ENCODE results near the gene CDK15. TPM values are rescaled to one million over a fixed set of nuclear protein-coding genes. Genes with fewer than 3 reads are reported as not detected.

Gene CDK15
- total and polyA plus RNA-seq, 2 experiments from 2014 or later = 0.27 TPM; not detected in 1

DNA sequence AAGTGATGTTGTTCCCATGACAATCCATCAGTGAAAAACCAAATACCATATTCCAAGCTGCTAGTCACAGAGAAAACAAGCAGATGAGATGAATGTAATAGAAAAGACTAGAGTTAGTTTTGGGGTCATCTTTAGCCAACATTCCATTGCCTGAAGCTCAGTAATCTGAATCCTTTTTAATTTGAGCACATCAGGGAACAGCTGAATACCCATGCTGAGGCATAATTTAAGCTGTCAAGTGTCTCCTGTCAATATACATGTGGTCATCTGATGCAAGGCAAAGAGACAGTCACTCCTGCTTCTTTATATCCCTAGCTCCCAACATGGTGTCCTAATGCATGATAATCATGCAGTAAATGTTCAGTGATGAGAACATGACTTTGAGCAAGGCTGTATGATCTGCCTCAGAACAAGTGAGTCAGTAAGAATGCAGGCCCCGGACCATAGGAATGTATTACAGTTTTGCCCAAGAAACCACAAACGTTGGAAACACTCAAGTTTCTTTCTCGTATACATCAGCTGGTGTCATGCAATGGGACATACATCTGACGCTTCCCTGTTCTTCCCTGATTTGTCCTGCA lies 48.0 kb downstream of the CDK15 start:
- Mint-ChIP-seq H3K9me3 (no peaks in the 10 kb centered on the region), H3K36me3 (ENCODE audit: low read depth) (no peaks in the 10 kb centered on the region), H3K4me3 (no peak overlapping the region), H3K27ac (no peak overlapping the region), H3K4me1 (peaks cover 30% of the 10 kb centered on the region), H3K27me3 (ENCODE audit: insufficient read depth, low read depth, poor library complexity) (peaks cover 1% of the 10 kb centered on the region)
- Histone ChIP-seq H4K20me1 (replicated peaks; ENCODE audit: insufficient read depth) (no peaks in the 10 kb centered on the region), H2AFZ (peak overlapping the region; percentile 19; the same call in 1 of the 2 replicates), H3K79me2 (replicated peaks; ENCODE audit: insufficient read depth) (no peaks in the 10 kb centered on the region), H3K4me2 (no peak overlapping the region), H3K4me3 (no peak overlapping the region), H3K36me3 (ENCODE audit: insufficient read depth) (no peaks in the 10 kb centered on the region), H3F3A (replicated peaks; ENCODE audit: low read depth) (no peaks in the 10 kb centered on the region), H3K9me2 (ENCODE audit: insufficient read depth) (no peaks in the 10 kb centered on the region), H3K4me1 (ENCODE audit: insufficient read depth) (peaks cover 18% of the 10 kb centered on the region), H3K27me3 (ENCODE audit: insufficient read depth) (no peaks in the 10 kb centered on the region), H3K27ac (ENCODE audit: low read depth) (no peak overlapping the region)
- no peak for TF ChIP-seq ZNF114 (CRISPR knock-in tag; IDR thresholded peaks at IDR 0.05)
- TF ChIP-seq CREB1 (CRISPR knock-in tag; IDR thresholded peaks at IDR 0.05; ENCODE audit: low read depth) = no peak
- no peak for ATAC-seq
- no peak for DNase-seq (ENCODE audit: low spot score)

DNA sequence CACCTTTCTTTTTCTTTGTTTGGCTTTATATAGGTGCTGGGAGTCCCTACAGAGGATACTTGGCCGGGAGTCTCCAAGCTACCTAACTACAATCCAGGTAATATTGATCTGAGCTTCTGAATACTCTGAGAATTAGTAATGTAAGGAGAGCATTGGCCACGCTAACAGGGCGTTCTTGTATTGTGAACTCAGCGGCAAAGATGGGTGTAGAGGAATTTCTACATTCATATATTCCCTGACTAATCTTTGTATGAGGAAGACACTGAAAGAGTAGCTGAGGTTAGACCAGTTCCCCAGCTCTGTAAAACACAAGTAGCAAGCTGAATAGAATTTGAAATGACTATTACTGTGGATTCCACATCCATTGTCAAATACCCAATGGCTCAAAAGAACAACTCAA lies 48.5 kb downstream of the CDK15 start:
- Histone ChIP-seq H3K79me2 (replicated peaks; ENCODE audit: insufficient read depth) (no peaks in the 10 kb centered on the region), H3K4me2 (no peak overlapping the region), H3K4me1 (ENCODE audit: insufficient read depth) (peaks cover 23% of the 10 kb centered on the region), H3K27ac (ENCODE audit: low read depth) (no peak overlapping the region), H3K9me2 (ENCODE audit: insufficient read depth) (no peaks in the 10 kb centered on the region), H4K20me1 (replicated peaks; ENCODE audit: insufficient read depth) (no peaks in the 10 kb centered on the region), H2AFZ (no peak overlapping the region), H3K36me3 (ENCODE audit: insufficient read depth) (no peaks in the 10 kb centered on the region), H3F3A (replicated peaks; ENCODE audit: low read depth) (no peaks in the 10 kb centered on the region), H3K27me3 (ENCODE audit: insufficient read depth) (no peaks in the 10 kb centered on the region), H3K4me3 (no peak overlapping the region)
- Mint-ChIP-seq H3K36me3 (ENCODE audit: low read depth) (no peaks in the 10 kb centered on the region), H3K4me1 (peaks cover 33% of the 10 kb centered on the region), H3K27ac (no peak overlapping the region), H3K9me3 (no peaks in the 10 kb centered on the region), H3K4me3 (no peak overlapping the region), H3K27me3 (ENCODE audit: insufficient read depth, low read depth, poor library complexity) (peaks cover 1% of the 10 kb centered on the region)
- no peak for DNase-seq (ENCODE audit: low spot score)
- no peak for ATAC-seq
- TF ChIP-seq, protein P1, sequence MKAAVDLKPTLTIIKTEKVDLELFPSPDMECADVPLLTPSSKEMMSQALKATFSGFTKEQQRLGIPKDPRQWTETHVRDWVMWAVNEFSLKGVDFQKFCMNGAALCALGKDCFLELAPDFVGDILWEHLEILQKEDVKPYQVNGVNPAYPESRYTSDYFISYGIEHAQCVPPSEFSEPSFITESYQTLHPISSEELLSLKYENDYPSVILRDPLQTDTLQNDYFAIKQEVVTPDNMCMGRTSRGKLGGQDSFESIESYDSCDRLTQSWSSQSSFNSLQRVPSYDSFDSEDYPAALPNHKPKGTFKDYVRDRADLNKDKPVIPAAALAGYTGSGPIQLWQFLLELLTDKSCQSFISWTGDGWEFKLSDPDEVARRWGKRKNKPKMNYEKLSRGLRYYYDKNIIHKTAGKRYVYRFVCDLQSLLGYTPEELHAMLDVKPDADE (IDR thresholded peaks at IDR 0.05) = no peak
- TF ChIP-seq CREB1 (CRISPR knock-in tag; IDR thresholded peaks at IDR 0.05; ENCODE audit: low read depth) (no peak), STAT1 (IDR thresholded peaks at IDR 0.05; ENCODE audit: unreplicated experiment) (no peak), JUNB (IDR thresholded peaks at IDR 0.05; ENCODE audit: unreplicated experiment) (no peak), NANOG (IDR thresholded peaks at IDR 0.05; ENCODE audit: borderline replicate concordance) (no peak), EZH2 (IDR thresholded peaks at IDR 0.05; ENCODE audit: low read depth, unreplicated experiment) (no peak)
- TF ChIP-seq, protein P2, sequence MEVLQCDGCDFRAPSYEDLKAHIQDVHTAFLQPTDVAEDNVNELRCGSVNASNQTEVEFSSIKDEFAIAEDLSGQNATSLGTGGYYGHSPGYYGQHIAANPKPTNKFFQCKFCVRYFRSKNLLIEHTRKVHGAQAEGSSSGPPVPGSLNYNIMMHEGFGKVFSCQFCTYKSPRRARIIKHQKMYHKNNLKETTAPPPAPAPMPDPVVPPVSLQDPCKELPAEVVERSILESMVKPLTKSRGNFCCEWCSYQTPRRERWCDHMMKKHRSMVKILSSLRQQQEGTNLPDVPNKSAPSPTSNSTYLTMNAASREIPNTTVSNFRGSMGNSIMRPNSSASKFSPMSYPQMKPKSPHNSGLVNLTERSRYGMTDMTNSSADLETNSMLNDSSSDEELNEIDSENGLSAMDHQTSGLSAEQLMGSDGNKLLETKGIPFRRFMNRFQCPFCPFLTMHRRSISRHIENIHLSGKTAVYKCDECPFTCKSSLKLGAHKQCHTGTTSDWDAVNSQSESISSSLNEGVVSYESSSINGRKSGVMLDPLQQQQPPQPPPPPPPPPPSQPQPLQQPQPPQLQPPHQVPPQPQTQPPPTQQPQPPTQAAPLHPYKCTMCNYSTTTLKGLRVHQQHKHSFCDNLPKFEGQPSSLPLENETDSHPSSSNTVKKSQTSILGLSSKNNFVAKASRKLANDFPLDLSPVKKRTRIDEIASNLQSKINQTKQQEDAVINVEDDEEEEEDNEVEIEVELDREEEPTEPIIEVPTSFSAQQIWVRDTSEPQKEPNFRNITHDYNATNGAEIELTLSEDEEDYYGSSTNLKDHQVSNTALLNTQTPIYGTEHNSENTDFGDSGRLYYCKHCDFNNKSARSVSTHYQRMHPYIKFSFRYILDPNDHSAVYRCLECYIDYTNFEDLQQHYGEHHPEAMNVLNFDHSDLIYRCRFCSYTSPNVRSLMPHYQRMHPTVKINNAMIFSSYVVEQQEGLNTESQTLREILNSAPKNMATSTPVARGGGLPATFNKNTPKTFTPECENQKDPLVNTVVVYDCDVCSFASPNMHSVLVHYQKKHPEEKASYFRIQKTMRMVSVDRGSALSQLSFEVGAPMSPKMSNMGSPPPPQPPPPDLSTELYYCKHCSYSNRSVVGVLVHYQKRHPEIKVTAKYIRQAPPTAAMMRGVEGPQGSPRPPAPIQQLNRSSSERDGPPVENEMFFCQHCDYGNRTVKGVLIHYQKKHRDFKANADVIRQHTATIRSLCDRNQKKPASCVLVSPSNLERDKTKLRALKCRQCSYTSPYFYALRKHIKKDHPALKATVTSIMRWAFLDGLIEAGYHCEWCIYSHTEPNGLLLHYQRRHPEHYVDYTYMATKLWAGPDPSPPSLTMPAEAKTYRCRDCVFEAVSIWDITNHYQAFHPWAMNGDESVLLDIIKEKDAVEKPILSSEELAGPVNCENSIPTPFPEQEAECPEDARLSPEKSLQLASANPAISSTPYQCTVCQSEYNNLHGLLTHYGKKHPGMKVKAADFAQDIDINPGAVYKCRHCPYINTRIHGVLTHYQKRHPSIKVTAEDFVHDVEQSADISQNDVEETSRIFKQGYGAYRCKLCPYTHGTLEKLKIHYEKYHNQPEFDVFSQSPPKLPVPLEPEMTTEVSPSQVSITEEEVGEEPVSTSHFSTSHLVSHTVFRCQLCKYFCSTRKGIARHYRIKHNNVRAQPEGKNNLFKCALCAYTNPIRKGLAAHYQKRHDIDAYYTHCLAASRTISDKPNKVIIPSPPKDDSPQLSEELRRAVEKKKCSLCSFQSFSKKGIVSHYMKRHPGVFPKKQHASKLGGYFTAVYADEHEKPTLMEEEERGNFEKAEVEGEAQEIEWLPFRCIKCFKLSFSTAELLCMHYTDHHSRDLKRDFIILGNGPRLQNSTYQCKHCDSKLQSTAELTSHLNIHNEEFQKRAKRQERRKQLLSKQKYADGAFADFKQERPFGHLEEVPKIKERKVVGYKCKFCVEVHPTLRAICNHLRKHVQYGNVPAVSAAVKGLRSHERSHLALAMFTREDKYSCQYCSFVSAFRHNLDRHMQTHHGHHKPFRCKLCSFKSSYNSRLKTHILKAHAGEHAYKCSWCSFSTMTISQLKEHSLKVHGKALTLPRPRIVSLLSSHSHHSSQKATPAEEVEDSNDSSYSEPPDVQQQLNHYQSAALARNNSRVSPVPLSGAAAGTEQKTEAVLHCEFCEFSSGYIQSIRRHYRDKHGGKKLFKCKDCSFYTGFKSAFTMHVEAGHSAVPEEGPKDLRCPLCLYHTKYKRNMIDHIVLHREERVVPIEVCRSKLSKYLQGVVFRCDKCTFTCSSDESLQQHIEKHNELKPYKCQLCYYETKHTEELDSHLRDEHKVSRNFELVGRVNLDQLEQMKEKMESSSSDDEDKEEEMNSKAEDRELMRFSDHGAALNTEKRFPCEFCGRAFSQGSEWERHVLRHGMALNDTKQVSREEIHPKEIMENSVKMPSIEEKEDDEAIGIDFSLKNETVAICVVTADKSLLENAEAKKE (CRISPR knock-in tag; IDR thresholded peaks at IDR 0.05) = no peak
- TF ChIP-seq, protein P3, sequence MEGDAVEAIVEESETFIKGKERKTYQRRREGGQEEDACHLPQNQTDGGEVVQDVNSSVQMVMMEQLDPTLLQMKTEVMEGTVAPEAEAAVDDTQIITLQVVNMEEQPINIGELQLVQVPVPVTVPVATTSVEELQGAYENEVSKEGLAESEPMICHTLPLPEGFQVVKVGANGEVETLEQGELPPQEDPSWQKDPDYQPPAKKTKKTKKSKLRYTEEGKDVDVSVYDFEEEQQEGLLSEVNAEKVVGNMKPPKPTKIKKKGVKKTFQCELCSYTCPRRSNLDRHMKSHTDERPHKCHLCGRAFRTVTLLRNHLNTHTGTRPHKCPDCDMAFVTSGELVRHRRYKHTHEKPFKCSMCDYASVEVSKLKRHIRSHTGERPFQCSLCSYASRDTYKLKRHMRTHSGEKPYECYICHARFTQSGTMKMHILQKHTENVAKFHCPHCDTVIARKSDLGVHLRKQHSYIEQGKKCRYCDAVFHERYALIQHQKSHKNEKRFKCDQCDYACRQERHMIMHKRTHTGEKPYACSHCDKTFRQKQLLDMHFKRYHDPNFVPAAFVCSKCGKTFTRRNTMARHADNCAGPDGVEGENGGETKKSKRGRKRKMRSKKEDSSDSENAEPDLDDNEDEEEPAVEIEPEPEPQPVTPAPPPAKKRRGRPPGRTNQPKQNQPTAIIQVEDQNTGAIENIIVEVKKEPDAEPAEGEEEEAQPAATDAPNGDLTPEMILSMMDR (conservative IDR thresholded peaks at IDR 0.05; ENCODE audit: low read depth in 2 of 2) = no peak
